GM10847 (cell line): ENCODE measurements around the gene INTS11.
A peak's percentile ranks its signal among the peaks of the same experiment; 100 is the strongest.

Experiments
- POLR2A ChIP-seq: IDR thresholded peaks from 2 replicates; pipeline ENCODE4 v1.6.1; 2011; ENCODE audit not compliant: insufficient read length; ENCODE audit errors: extremely low read depth

The INTS11 gene

GRCh38 chr1:1315435-1315954, 9.0 kb downstream of the INTS11 start:
- no peak for TF ChIP-seq POLR2A

DNA sequence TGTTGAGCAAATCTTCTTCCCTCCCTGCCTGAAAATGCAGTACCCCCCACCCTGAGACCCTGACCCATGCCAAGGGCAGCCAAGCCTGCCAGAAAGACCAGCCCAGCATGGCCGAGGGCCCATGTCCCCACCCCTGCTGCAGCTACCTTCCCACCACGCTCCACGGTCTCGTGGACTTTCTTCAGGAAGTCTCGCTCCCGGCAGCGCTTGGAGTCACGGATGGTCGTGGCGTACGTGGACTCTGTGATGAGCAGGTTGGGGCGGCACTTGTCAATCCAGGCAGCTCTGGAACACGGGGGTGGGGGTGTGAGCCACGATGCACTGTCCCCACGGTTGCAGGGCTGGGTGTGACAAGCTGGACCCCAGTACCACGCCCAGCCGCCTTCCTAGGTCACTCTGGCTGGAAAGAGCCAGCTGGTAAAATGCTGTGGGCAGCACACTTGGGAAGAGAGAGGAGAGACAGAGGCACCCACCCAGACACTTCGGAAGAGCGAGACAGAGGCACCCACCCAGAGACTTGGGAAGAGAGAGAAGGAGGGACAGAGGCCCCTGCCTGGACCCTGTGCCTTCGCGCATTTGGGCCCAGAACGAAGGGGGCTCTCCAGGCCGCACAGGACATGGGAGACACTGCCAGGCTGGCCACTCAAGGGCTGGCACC, 9.7 kb downstream of the INTS11 start:
- TF ChIP-seq POLR2A, result no peak

GRCh38 chr1:1314237-1314586, 10.2 kb downstream of the INTS11 start:
- TF ChIP-seq POLR2A, result no peak

GRCh38 chr1:1313500-1314236, 10.8 kb downstream of the INTS11 start:
- no peak for TF ChIP-seq POLR2A

GRCh38 chr1:1312450-1313314, 11.8 kb downstream of the INTS11 start:
- no peak for TF ChIP-seq POLR2A

DNA sequence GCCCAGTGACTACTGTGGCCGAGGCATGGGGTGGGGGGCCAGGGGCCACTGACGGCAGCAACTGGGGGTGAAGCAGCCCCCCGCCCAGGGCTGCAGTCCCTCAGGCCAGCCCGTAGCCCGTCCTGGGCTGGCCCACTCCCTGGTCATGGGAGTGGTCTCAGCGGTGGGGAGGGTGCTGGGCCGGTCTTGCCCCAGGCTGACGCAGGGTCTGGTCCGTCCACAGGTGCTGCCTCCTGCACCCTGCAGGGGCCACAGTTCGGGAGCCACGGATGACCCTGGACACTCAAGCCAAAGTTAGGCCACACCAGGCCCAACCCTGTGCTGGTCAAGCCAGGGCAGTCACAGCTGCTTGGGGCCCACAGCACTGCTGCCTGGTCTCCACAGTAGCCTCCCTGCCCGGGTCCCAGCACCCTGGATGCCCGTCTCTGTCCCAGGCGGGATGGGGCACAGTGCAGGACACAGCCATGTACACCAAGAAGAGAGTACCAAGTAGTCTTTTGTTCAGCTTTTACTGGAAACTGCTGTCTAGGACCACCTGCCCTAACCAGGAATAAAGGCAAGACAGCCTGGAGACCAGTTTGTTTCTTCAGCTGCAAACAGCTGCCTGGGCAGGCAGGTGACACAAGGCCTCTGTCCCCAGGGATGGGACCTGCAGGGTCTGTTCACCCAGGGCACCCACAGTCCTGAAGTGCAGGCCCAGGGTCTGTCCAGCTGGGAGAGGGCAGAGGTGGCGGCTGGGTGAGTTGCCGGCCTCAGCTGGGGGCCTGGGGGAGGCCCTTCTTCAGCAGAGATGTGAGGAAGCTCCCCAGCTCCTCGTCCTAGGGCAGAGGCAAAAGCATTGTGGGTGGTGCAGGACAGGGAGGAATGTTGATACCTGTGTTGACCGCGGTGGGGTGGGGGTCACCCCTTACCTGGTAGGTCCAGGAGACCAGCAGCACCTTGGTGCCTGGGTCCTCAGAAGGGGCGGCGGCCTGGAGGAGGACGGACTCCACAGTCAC, 13.1 kb downstream of the INTS11 start:
- no peak for TF ChIP-seq POLR2A

GRCh38 chr1:1310476-1311053, 13.9 kb downstream of the INTS11 start:
- TF ChIP-seq POLR2A, result no peak

DNA sequence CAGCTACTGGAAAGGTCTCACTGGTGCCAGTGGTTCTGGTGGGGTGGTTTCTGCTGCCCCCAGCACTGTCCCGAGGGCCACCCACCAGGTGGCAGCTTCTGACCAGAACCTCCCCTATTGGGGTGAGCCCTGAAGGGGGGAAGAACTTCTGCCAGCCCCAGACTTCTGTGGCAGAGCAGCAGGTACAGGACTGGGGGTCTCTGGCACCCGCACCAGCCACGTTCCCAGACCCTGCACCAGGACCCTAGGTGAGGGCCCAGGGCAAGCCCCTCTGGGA, 14.4 kb downstream of the INTS11 start:
- no peak for TF ChIP-seq POLR2A

DNA sequence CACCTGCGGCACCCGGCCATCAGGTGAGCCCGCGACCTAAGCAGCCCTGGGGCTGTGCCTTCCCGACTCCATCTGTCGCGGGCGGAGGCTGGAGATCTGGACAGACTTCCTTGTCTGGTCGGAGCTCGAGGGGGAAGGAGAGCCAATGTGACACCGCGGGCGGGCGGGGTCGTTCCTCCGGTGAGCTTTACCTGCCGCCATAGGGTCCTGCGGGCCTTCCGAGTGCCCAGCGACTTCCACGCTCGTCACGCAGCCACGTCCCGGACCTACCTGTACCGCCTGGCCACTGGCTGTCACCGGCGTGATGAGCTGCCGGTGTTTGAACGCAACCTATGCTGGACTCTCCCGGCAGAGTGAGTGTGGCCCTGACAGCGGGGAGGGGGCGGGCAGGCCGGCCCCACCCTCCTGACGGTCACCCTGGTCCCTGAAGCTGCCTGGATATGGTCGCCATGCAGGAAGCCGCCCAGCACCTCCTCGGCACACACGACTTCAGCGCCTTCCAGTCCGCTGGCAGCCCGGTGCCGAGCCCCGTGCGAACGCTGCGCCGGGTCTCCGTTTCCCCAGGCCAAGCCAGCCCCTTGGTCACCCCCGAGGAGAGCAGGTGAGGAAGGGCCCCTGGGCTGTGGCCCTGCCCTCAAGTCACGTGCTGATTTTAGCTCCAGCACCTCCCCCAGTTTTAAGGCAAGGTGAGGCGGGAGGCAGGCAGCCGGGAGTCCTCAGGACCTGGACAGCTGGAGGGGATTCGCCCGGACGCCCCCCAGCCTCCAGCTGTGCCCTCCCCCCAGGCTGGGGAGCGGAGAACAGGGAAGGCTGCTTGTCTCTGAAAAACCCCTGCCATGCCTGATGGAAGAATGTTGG, 15.0 kb downstream of the INTS11 start:
- TF ChIP-seq POLR2A, result no peak

DNA sequence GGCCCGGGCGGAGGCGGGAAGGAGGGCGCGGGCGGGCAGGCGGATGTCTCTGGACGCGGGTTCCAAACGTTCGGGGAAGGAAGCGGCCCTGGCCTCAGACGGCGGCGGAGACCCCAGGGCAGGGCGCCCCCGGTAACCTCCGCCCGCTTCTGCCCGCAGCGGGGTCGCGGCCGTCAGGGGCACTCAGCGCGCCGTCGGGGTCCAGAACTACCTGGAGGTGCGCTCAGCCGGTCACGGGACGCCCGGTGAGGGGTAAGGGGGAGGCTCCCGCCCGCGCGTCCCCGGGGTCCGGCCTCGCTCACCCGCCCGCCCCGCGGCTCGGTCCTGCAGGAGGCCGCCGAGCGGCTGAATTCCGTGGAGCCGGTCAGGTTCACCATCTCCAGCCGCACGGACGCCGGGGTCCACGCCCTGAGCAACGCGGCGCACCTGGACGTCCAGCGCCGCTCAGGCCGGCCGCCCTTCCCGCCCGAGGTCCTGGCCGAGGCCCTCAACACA, 15.7 kb downstream of the INTS11 start:
- no peak for TF ChIP-seq POLR2A

DNA sequence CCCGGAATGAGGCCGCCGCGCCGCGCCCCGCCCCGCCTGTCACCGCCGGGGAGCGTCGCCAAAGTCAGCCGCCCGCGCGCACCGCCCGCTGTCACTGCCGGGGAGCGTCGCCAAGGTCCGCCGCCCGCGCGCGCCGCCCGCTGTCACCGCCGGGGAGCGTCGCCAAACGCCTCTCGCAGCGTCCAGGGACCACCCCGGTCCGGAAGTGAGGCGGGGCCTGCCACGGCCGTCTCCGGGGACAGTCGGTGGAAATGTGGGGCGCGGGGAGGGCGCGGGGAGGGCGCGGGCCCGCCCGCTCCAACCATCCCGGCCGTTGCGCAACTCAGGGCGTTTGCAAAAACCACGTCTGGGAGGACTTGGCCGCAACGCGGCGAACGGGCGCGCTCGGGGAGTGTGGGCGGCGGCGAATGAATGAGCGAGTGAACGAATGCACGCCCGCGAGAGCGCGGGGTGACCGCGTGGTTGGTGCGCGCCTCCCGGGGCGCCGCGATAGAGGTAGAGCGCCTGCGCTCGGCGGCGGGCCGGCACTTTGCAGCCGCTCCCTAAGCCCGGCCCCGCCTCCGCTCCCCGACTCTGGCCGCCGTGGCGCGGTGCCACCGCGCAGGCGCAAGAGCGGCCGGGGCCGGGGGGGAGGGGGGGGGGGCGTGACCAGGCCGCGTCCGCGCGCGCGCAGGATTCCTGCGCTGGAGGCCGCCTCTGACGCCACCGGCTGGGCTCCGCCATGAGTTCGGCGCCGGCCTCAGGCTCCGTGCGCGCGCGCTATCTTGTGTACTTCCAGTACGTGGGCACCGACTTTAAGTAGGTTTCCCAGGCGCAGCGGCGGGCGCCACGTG, 16.3 kb downstream of the INTS11 start, which contains the start of the genes ACAP3 and PUSL1:
Gene ACAP3, minus strand, starts transcription at position 8 of the 833 bp plus-strand sequence. CDS start 115 bp downstream, outside the sequence.
Gene PUSL1, plus strand, starts transcription at position 675 of the 833 bp plus-strand sequence. Its CDS starts 47 bp downstream, at position 722.
- TF ChIP-seq POLR2A, result peak; percentile 33

DNA sequence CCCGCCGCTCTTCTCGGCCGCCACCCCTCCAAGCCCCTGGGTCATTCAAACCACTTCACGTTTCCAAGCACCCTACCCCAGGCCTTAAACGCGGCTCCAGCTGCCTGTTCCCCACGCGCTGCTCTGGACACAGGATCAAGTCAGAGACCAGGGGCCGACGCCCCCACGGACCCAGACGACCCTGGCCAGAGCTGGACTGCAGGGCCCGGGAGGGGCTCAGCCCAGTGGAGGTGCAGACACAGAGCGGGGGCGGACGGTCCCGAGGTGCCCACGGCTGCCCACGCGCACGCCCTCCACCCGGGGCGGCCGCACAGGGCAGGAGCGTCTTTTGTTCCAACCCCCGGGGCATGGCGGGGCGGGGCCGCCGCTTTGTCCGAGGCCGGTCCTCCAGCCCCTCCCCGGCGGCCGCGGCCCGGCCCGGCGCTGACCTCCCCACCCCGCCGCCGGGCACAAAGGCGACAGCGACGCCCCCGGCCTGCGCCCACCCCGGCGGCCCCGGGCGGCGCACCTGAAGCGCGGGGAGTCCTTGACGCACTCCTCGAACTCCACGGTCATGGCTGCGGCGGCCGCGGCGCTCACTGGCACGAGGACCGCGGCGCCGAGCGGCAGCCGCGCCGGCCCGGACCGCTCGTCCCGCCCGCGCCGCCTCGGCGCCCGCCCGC, 17.1 kb downstream of the INTS11 start:
- TF ChIP-seq POLR2A, result no peak
